ENCODE results near the gene UST.
A peak's percentile ranks its signal among the peaks of the same experiment; 100 is the strongest.

UST gene

GRCh38 chr6:148713033-148713738 lies 33.6 kb upstream of the UST start:
- TF ChIP-seq GATA1 (IDR thresholded peaks at IDR 0.05; ENCODE audit: low read depth, low read length) = no peak
- TF ChIP-seq POLR2A (IDR thresholded peaks at IDR 0.05; ENCODE audit: low read length) = no peak
- DNase-seq = no peak

GRCh38 chr6:148713921-148714320 lies 32.9 kb upstream of the UST start:
- TF ChIP-seq POLR2A (IDR thresholded peaks at IDR 0.05; ENCODE audit: low read length) (no peak), GATA1 (IDR thresholded peaks at IDR 0.05; ENCODE audit: low read depth, low read length) (no peak)
- DNase-seq = no peak

GRCh38 chr6:148716811-148717210 lies 30.0 kb upstream of the UST start:
- TF ChIP-seq POLR2A (IDR thresholded peaks at IDR 0.05; ENCODE audit: low read length) = no peak
- TF ChIP-seq GATA1 (IDR thresholded peaks at IDR 0.05; ENCODE audit: low read depth, low read length) = no peak
- no peak for DNase-seq

GRCh38 chr6:148720406-148720805 lies 26.4 kb upstream of the UST start:
- no peak for TF ChIP-seq POLR2A (IDR thresholded peaks at IDR 0.05; ENCODE audit: low read length)
- no peak for TF ChIP-seq GATA1 (IDR thresholded peaks at IDR 0.05; ENCODE audit: low read depth, low read length)
- no peak for DNase-seq

- no peak for DNase-seq
- TF ChIP-seq POLR2A (IDR thresholded peaks at IDR 0.05; ENCODE audit: low read length) (no peak), GATA1 (IDR thresholded peaks at IDR 0.05; ENCODE audit: low read depth, low read length) (no peak)
Observed at GRCh38 chr6:148720897-148721296, 25.9 kb upstream of the UST start.

- TF ChIP-seq POLR2A (IDR thresholded peaks at IDR 0.05; ENCODE audit: low read length) (no peak), GATA1 (IDR thresholded peaks at IDR 0.05; ENCODE audit: low read depth, low read length) (no peak)
- no peak for DNase-seq
Observed at GRCh38 chr6:148723484-148723883, 23.3 kb upstream of the UST start.

- DNase-seq = no peak
- TF ChIP-seq POLR2A (IDR thresholded peaks at IDR 0.05; ENCODE audit: low read length) = no peak
- TF ChIP-seq GATA1 (IDR thresholded peaks at IDR 0.05; ENCODE audit: low read depth, low read length) = no peak
Observed at GRCh38 chr6:148724428-148724827, 22.4 kb upstream of the UST start.

GRCh38 chr6:148727104-148727503 lies 19.7 kb upstream of the UST start:
- TF ChIP-seq POLR2A (IDR thresholded peaks at IDR 0.05; ENCODE audit: low read length) (no peak), GATA1 (IDR thresholded peaks at IDR 0.05; ENCODE audit: low read depth, low read length) (no peak)
- no peak for DNase-seq

GRCh38 chr6:148735989-148736388 lies 10.8 kb upstream of the UST start:
- no peak for DNase-seq
- no peak for TF ChIP-seq POLR2A (IDR thresholded peaks at IDR 0.05; ENCODE audit: low read length)
- TF ChIP-seq GATA1 (IDR thresholded peaks at IDR 0.05; ENCODE audit: low read depth, low read length) = no peak

- TF ChIP-seq POLR2A (IDR thresholded peaks at IDR 0.05; ENCODE audit: low read length) (no peak), GATA1 (IDR thresholded peaks at IDR 0.05; ENCODE audit: low read depth, low read length) (no peak)
- no peak for DNase-seq
Observed at GRCh38 chr6:148736774-148737412, 9.9 kb upstream of the UST start.

GRCh38 chr6:148737806-148738205 lies 9.0 kb upstream of the UST start:
- DNase-seq = no peak
- TF ChIP-seq GATA1 (IDR thresholded peaks at IDR 0.05; ENCODE audit: low read depth, low read length) (no peak), POLR2A (IDR thresholded peaks at IDR 0.05; ENCODE audit: low read length) (no peak)

- peak; percentile 22 to 54 for DNase-seq
- TF ChIP-seq GATA1 (IDR thresholded peaks at IDR 0.05; ENCODE audit: low read depth, low read length) = no peak
- TF ChIP-seq POLR2A (IDR thresholded peaks at IDR 0.05; ENCODE audit: low read length) = no peak
Observed at GRCh38 chr6:148738946-148739821, 7.6 kb upstream of the UST start.

- no peak for DNase-seq
Observed at GRCh38 chr6:148739822-148740128, 7.1 kb upstream of the UST start.

GRCh38 chr6:148743476-148743875 lies 3.4 kb upstream of the UST start:
- DNase-seq = no peak
- no peak for TF ChIP-seq GATA1 (IDR thresholded peaks at IDR 0.05; ENCODE audit: low read depth, low read length)
- no peak for TF ChIP-seq POLR2A (IDR thresholded peaks at IDR 0.05; ENCODE audit: low read length)

More at GRCh38 chr6:148739822-148740128, 7.1 kb upstream of the UST start:
- TF ChIP-seq GATA1 (IDR thresholded peaks at IDR 0.05; ENCODE audit: low read depth, low read length) = no peak

All from erythroblast (primary cell).